Erythroblast (primary cell): ENCODE measurements around the gene DIP2C.

Experiments
- GATA1 ChIP-seq: IDR thresholded peaks from 2 replicates; pipeline ENCODE4 v1.6.1; 2011; ENCODE audit warnings: low read depth, mild to moderate bottlenecking, control low read depth, low read length, moderate library complexity
- POLR2A ChIP-seq: IDR thresholded peaks from 2 replicates; pipeline ENCODE4 v1.6.1; 2011; ENCODE audit warnings: mild to moderate bottlenecking, low read length

DNA sequence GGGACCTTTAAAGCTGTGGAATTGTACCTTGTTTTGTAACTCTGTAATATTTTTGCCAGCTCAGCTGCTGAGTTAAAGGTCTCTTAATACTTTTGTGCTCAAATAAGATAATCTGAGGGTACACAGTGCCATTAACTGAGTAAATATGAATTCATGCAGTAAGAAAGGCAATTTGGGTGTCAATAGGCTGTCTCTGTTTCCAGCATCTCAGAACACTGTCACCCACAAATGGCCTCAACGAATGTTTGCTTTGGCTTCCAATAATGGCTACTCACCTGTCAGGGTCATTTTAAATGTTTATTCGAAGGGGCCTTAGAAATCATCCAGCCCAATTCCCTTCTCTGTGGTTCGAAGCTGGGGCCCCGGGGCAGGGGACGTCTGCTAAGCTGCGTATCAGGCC lies 328.8 kb downstream of the DIP2C start:
- no peak for TF ChIP-seq POLR2A
- TF ChIP-seq GATA1 = no peak
